Stimulated activated CD4-positive, alpha-beta T cell treated with anti-CD3 and anti-CD28 coated beads, Interleukin-4, amount 100 ng/mL, for 4 hours (primary cell): ENCODE measurements around the gene C7orf25.

ENCODE experiments used
- DNase-seq, 2 experiments: peaks; one replicate each; pipeline ENCODE4 v3.0.0-alpha.2; 2020

The C7orf25 gene

DNA sequence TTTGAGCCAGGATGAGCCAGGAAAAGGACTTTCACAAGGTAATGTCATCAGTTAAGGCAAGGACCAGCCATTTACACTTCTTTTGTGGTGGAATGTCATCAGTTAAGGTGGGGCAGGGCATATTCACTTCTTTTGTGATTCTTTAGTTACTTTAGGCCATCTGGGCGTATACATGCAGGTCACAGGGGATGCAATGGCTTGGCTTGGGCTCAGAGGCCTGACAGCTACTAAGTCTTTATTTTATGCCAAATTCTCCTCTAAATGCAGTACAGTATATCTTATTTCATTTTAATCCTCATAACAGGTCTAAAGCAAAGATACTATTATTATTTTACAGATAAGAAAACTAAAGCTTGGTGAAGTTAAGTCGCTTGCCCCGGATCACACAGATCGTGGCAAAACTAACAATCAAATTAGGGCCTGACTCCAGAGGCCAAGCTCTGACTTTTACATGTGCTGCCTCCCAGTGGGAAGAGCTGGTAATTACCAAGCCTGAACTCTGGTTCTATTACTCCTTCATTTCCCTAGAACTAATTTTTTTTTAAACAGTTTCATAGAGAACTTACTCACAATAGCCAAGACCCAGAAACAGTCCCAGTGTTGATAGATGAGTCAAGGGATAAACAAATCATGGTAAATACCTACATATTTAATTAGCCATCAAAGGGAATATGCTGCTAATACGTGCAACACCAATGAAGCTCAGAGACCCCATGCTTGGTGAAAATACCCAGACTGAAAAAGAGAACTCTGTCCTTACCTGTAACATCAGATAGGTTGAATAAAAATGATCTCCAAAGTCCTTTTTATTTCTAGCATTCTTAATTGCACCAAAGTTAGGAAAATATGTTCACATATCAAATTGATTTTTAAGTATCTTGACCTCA, 35.4 kb downstream of the C7orf25 start:
- peak; percentile 26 to 48 for DNase-seq

DNA sequence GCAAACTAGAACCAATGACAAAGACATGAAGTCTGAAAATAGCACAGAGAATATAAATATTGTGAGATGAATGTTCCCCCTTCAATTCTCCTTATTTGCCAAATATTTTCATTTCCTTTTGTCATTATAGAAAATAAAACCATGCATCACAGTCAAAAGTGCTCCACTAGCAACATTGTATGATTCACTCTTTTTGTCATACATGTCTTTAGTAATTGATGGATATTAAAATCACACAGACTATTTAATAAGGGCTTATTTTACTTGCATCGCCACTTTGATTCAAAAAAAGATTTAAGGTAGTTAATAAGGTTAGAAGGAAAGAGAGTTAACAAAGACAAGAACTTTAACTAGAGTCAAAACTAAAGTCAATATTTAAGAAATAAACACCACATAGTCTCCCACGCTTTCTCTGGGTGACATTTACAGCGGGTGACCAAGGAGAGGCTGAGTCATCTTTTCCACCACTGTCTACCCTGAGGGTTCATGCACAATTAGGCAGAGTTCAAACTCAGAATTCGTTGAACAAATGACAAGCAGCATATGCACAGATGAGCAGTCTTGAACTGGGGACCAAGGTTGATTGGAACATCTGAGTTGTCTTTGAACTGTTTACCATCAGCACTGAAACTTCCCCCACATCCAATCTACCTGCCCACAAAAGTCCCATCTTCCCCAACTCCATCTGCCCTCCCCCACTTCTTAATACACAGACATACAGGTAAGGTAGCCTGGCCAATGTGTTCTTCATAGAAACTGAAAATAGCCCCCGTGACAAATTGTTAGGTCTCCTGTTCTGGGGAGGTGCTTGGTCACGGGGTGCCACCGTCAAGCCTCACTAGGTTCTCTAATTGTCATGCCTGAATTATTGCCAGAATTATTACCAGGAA, 42.5 kb downstream of the C7orf25 start:
- DNase-seq: peak; percentile 7 to 51

DNA sequence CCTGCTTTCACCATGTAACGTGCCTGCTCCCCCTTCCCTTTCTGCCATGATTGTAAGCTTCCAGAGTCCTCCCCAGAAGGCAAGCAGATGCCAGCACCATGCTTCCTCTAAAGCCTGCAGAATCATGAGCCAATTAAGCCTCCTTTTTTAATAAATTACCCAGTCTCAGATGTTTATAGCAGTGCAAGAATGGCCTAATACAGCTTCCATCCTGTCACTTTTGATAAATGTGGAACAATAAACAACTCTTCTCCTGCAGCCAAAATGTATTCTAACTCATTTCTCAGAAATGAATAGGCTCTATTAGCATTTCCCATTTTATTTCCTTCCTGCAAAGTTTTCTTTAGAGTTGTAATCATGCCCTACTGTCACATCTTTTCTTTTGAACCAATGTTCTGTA, 43.4 kb downstream of the C7orf25 start:
- DNase-seq: no peak
